ENCODE measurements around the gene GPR157.
"Not testable (repeated sequence)": the region's sequence is repeated elsewhere in the genome, so short reads cannot be mapped to it uniquely, and the experiment has no call there.

The GPR157 gene

GRCh38 chr1:9145021-9145668 lies 16.2 kb upstream of the GPR157 start:
- no peak for DNase-seq

- not testable (repeated sequence) for DNase-seq
Measured at GRCh38 chr1:9144494-9144893, 15.6 kb upstream of the GPR157 start.

GRCh38 chr1:9143250-9143649 lies 14.3 kb upstream of the GPR157 start:
- DNase-seq = no peak

GRCh38 chr1:9139930-9140329 lies 11.0 kb upstream of the GPR157 start:
- no peak for DNase-seq

- no peak for DNase-seq
Measured at GRCh38 chr1:9136932-9137331, 8.0 kb upstream of the GPR157 start.

GRCh38 chr1:9135073-9135836 lies 6.4 kb upstream of the GPR157 start:
- DNase-seq = no peak

- DNase-seq = no peak
Measured at GRCh38 chr1:9133870-9134585, 5.1 kb upstream of the GPR157 start.

GRCh38 chr1:9129266-9130041 lies 552 bp upstream of the GPR157 start:
- DNase-seq = no peak

GRCh38 chr1:9128166-9128519 lies 759 bp downstream of the GPR157 start:
- DNase-seq = no peak

GRCh38 chr1:9127395-9128165 lies 1.3 kb downstream of the GPR157 start:
- DNase-seq = no peak

GRCh38 chr1:9126511-9126910 lies 2.4 kb downstream of the GPR157 start:
- no peak for DNase-seq

GRCh38 chr1:9125847-9126246 lies 3.1 kb downstream of the GPR157 start:
- DNase-seq = not testable (repeated sequence)

- DNase-seq = no peak
Measured at GRCh38 chr1:9125325-9125724, 3.6 kb downstream of the GPR157 start.

GRCh38 chr1:9124389-9124788 lies 4.5 kb downstream of the GPR157 start:
- DNase-seq = not testable (repeated sequence)

- not testable (repeated sequence) for DNase-seq
Measured at GRCh38 chr1:9123665-9124064, 5.2 kb downstream of the GPR157 start.

- no peak for DNase-seq
Measured at GRCh38 chr1:9121496-9122409, 7.1 kb downstream of the GPR157 start.

- DNase-seq = no peak
Measured at GRCh38 chr1:9120312-9120958, 8.5 kb downstream of the GPR157 start.

- no peak for DNase-seq
Measured at GRCh38 chr1:9119745-9120144, 9.2 kb downstream of the GPR157 start.

- DNase-seq = no peak
Measured at GRCh38 chr1:9118186-9118585, 10.7 kb downstream of the GPR157 start.

- no peak for DNase-seq
Measured at GRCh38 chr1:9115351-9116205, 13.3 kb downstream of the GPR157 start.

All from NCI-H2081 treated with DMSO at 0.1 percent for 48 hours (cell line).